DMS53 treated with DMSO at 0.1 percent for 48 hours (cell line): ENCODE results near the gene CEP131.

Experiments used
- DNase-seq: peaks from one replicate; lab custom pipeline; 2025; ENCODE audit not compliant: unreplicated experiment; lab: John Stamatoyannopoulos, UW

CEP131 gene

GRCh38 chr17:81203136-81203535 lies 19.6 kb downstream of the CEP131 start:
- DNase-seq = no peak

GRCh38 chr17:81202318-81202717 lies 20.4 kb downstream of the CEP131 start:
- DNase-seq = no peak

DNA sequence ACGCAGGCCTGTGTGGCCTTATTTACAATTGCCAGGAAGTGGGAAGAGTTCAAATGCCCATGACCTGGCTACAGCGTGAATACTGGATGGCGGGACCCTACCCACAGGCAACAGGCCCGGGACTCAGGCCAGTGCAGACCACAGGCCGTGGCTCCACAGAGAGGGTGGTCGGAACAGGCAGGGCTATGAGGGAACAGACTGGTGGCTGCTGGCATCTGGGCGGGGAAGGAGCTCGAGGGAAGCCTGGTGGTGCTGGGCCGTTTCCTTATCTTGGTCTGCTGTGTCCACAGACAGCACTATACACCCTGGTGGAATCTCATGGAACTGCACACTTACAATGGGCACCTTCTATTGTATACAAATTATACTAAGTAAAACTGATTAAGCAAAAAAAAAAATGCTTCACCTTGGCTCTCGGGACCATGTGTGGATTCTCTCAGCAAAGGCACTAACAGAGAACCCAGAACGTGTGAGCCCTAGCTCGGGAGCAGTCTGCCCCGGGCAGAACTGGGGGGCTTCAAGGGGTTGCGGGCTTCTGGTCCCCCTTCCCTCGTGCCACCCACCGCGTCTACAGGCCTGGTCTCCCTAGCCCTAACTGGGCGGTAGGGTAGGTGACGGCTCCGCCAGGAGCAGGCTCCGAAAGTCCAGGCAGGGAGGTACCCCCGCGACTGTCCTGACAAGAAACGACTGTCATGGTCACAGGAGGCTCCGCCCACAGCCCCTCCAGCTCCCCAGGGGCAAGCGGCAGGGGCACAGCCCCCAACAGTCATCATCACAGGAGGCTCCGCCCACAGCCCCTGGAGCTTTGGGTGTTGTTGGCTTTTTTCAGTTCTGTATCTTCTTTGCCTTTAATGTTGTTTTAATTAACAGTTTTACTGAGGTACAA lies 21.8 kb downstream of the CEP131 start:
- peak; percentile 71 for DNase-seq

- DNase-seq = no peak
Measured at GRCh38 chr17:81200201-81200600, 22.6 kb downstream of the CEP131 start.

- no peak for DNase-seq
Measured at GRCh38 chr17:81199482-81199830, 23.3 kb downstream of the CEP131 start.

GRCh38 chr17:81198826-81199481 lies 23.8 kb downstream of the CEP131 start:
- no peak for DNase-seq

- no peak for DNase-seq
Measured at GRCh38 chr17:81197831-81198490, 24.8 kb downstream of the CEP131 start.

DNA sequence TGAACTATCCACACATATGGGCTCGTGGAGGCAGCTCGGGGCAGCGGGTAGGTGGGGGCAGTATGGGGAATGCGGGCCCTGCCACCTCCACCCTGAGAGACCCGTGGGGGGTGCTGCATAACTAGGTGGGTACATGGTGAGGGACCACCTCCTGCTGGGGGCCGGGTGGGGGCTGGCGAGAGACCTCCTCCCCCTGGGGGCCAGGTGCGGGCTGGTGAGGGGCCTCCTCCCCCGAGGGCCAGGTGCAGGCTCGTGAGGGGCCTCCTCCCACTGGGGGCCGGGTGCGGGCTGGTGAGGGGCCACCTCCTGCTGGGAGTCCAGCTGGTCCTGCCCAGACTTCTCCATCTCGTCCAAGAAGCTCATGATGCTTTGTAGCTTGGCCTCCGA lies 25.4 kb downstream of the CEP131 start:
- no peak for DNase-seq

GRCh38 chr17:81196505-81197408 lies 26.0 kb downstream of the CEP131 start:
- DNase-seq = no peak

DNA sequence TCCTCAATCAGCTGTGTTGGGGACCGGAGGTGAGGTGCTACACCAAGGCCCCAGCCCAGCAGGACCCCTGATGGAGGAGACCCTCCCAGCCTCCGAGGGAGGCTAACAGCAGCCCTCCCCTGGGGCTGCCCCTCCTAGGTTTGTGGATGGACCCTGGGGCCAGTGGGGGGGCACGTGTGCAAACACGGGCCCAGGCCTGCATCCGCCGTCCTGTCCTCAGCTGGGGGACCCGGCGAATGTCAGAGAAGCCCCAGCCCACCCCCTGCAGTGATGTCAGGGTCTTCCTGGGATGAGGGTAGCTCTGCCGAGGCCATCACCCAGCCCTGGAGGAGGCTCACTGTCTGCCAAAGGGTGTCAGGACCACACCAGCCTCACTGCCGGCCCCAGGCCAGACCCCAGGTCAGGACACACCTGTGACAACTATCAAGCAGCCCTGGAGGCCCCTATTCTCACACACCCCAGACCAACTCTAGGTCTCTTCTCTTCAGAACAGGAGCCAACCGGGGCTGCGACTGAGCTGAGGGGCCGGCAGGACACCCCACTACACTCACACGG lies 26.7 kb downstream of the CEP131 start:
- DNase-seq = no peak

GRCh38 chr17:81194941-81195901 lies 27.5 kb downstream of the CEP131 start:
- no peak for DNase-seq

DNA sequence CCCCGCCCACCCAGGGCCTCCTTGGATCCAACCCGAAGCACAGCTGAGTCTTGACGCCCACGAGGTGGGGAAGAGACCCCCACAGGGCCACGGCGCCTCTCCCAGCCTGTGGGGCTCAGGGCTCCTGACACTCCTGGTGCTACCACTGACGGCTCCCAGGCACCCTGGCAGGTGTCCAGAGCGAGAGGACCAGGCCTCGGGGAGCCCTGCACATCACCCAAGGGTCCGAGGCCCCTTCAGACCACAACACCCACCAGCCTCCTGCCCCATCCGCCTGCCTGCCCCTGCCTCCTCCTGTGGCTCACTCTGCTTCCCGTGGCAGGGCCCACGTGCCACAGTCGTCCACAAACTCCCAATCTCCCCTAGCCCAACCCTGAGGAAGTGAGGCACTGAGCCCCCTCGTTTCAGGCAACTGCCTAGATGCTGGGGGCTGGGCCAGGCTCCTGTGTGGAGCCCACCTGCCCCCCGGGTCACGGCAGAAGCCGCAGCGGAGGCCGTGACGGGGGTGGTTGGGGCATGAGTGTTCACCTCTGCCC lies 28.5 kb downstream of the CEP131 start:
- DNase-seq = no peak

DNA sequence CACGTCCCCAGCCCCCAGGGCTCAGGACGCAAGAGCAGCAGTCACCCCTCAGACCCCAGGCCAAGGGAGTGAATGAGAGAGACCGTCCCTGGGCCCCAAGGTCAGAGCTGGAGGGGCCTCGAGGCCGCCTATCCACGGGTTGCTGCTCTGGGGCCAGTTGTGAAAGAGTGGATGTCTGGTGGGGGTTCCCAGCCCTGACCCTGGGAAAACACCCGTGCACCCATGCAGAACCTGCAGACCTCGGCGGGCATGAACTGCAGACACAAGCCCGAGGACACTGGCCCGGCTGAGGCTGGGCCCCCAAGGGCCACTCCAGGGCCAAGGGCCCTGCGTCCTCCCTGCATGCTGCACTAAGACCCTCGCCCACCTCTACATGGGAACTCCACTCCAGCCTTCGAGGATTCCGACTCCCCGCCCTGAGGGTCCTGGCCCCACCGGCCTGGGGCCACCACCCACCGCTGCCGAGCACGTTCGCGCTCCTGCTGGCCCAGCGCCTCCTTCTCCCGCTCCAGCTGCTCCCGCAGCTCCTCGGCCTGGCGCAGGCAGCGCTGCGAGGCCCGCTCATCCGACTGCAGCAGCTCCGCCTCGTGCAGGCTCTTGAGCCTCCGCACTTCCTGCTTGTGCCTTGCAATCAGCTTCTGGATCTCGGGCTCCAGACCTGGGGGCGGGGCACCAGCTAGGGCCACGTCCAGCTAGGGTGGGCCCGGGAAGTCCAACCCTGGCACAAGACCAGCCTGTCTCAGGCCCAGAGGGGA lies 29.1 kb downstream of the CEP131 start:
- DNase-seq = no peak

DNA sequence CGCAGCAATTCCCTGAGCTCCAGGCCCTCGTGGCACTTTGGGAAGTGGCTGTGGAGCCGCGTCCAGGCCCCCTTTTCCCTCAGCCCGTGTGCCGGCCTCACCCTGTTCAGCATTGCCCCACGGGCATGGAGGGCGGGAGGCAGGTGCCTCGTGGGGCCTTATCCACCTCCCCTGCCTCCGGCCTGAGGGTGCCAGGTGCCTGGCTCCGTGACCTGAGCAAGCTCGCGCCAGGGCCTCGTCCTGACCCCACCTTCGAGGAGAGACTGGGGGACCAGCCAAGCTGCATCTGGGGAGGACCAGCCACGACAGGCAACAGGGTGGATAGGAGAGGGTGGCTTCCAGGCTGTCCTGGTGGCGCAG lies 29.7 kb downstream of the CEP131 start:
- DNase-seq = no peak

DNA sequence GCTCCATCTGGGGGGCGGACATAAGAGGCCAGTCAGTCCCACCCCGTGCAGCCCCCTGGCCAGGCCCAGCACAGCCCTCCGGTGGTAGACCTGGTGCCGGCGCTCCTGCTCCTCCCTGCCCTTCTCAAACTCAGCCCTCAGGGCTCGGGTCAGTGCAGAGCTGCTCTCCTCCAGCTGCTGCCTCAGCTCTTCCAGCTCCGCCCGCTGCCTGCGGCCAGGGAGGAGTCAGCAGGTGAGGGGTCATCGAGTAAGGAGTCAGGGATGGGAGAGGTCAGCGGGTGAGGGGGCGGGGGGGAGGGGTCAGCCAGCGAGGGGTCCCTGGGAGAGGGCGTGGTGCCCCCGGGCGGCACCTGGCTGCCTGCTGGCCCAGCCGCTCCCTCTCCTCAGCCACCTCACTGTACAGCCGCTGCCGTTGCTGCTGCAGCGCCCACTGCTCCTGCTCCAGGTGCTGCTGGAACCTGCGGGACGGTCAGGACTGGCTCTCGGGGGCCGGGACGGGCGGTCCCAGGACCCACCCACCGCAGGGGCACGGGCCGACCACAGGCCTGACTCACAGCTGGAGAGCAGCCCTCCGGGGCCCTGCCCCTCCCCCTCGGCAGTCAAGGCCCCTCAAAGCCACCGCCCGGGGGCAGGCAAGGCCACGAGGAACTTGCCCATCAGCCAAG lies 30.2 kb downstream of the CEP131 start:
- no peak for DNase-seq

- DNase-seq = no peak
Measured at GRCh38 chr17:81191646-81192045, 31.1 kb downstream of the CEP131 start.

- no peak for DNase-seq
Measured at GRCh38 chr17:81191116-81191515, 31.6 kb downstream of the CEP131 start.

GRCh38 chr17:81190591-81190990 lies 32.2 kb downstream of the CEP131 start:
- DNase-seq = no peak
